Stomach (tissue), 9 donors: ENCODE results near the gene SCP2D1. TPM values are rescaled to one million over a fixed set of nuclear protein-coding genes. Genes with fewer than 3 reads are reported as not detected.

Source experiments
- DNase-seq, 2 donors: peaks; one replicate each; pipeline versions ENCODE4 v3.0.0 to v3.0.0-alpha.2; 2013 to 2019
- H3K27ac ChIP-seq, 5 donors: fragments of 200-600 bp in 4 of 5; sonication (generic) in 4 of 5; one replicate each; pipeline ENCODE4 v1.5.1; 2013 to 2019; ENCODE audit warnings: mild to moderate bottlenecking in 1 of 5, moderate library complexity in 1 of 5
- H3K27me3 ChIP-seq, 3 donors: fragments of 200-600 bp; sonication (generic); one replicate each; pipeline ENCODE4 v1.5.1; 2017 to 2019; ENCODE audit warnings: mixed run types in 1 of 3
- H3K36me3 ChIP-seq, 4 donors: fragments of 200-600 bp; sonication (generic); 1 replicate in 3 of 4; 2 replicates in 1 of 4; pipeline ENCODE4 v1.5.1; 2016 to 2019
- H3K4me1 ChIP-seq, 4 donors: fragments of 200-600 bp; sonication (generic); one replicate each; pipeline ENCODE4 v1.5.1; 2016 to 2019
- H3K4me3 ChIP-seq, 4 donors: fragments of 200-600 bp; sonication (generic) in 3 of 4; one replicate each; pipeline ENCODE4 v1.5.1; 2016 to 2019; ENCODE audit warnings: mild to moderate bottlenecking in 1 of 4
- H3K9me3 ChIP-seq, 4 donors: fragments of 200-600 bp; sonication (generic); one replicate each; pipeline ENCODE4 v1.5.1; 2016 to 2019
- CTCF ChIP-seq, 7 experiments: fragments of 450-650 bp in 4 of 7; fragments of 200-600 bp in 3 of 7; sonication (generic) in 3 of 7; IDR thresholded peaks; one replicate each; pipeline ENCODE4 v1.5.1; 2016 to 2019; ENCODE audit warnings: antibody characterized with exemption in 7 of 7, control low read depth in 2 of 7, mild to moderate bottlenecking in 1 of 7
- EP300 ChIP-seq: sonication (generic); formaldehyde crosslinking; IDR thresholded peaks from one replicate; pipeline ENCODE4 v1.6.1; 2017; ENCODE audit warnings: antibody characterized with exemption
- POLR2A ChIP-seq, 4 donors: fragments of 450-650 bp; IDR thresholded peaks; one replicate each; pipeline ENCODE4 v1.6.1; 2016; ENCODE audit warnings: antibody characterized with exemption in 4 of 4, control low read depth in 2 of 4, mild to moderate bottlenecking in 1 of 4, moderate library complexity in 1 of 4
- POLR2AphosphoS5 ChIP-seq, 3 donors: sonication (generic); formaldehyde crosslinking; IDR thresholded peaks; one replicate each; pipeline ENCODE4 v1.6.1; 2016; ENCODE audit warnings: antibody characterized with exemption in 3 of 3
- WGBS, 5 donors: extraction: QIAGEN DNeasy Blood & Tissue Kit in 3 of 5; methylation state at CpG; one replicate each; pipeline versions ENCODE4 v1.1.5 to v1.1.7; 2013 to 2018; 5-methylcytosine and 5-hydroxymethylcytosine counted together
- intact Hi-C: fragments of 100-400 bp; cut with DNase I; formaldehyde crosslinking; loops from one replicate; pipeline ENCODE4 v1.15.1; 2023; ENCODE audit warnings: low total_unique reads
- polyA plus RNA-seq, 3 donors: library from polyadenylated mRNA; stranded (reverse); fragments of 200-250 nt; gene quantifications; one replicate each; pipeline ENCODE4 v1.2.3, GENCODE V29; 2013
- total RNA-seq, 5 donors: library from RNA; depleted of rRNA; stranded (reverse); fragments of >200 nt; gene quantifications; one replicate each; pipeline versions ENCODE4 v1.1.0 to v1.2.3, GENCODE V29; 2014 to 2016
- donor health status: healthy with polysubstance abuse.
- donor health status: Bipolar disorder and iron deficiency.
- donor health status: healthy.

SCP2D1 gene
- total and polyA plus RNA-seq, 8 donors = not detected

GRCh38 chr20:18822832-18823231 is 9.2 kb downstream of the SCP2D1 start:
- DNase-seq = peak in 1 of 2 donors; percentile 66
- no peak for TF ChIP-seq POLR2A (IDR thresholded peaks at IDR 0.05)
- no peak for TF ChIP-seq EP300
- no peak for TF ChIP-seq POLR2AphosphoS5 (IDR thresholded peaks at IDR 0.05)
- TF ChIP-seq CTCF (IDR thresholded peaks at IDR 0.05) = no peak
- Histone ChIP-seq H3K27ac (peak overlapping the region in 3 of 5 donors; percentile 41 to 50 (median 48)), H3K4me3 (no peak overlapping the region), H3K4me1 (no peaks in the 10 kb centered on the region), H3K36me3 (no peaks in the 10 kb centered on the region), H3K27me3 (no peaks in the 10 kb centered on the region), H3K9me3 (peaks cover 0 to 6% (median 2%) of the 10 kb centered on the region in 4 donors)
- WGBS, 5 donors = 56 to 82% (median 74%) methylated on average over 2 of the region's 2 CpGs
- intact Hi-C loops = no loop called here

- TF ChIP-seq POLR2AphosphoS5 (IDR thresholded peaks at IDR 0.05) (peak in 1 of 3 donors; percentile 28), EP300 (no peak)
- Histone ChIP-seq H3K4me3 (no peak overlapping the region), H3K27me3 (no peaks in the 10 kb centered on the region), H3K4me1 (peaks cover 10 to 20% (median 13%) of the 10 kb centered on the region in 4 donors), H3K36me3 (no peaks in the 10 kb centered on the region), H3K9me3 (no peaks in the 10 kb centered on the region), H3K27ac (peak overlapping the region in 3 of 5 donors; percentile 4 to 61 (median 16))
- intact Hi-C loops = no loop called here
- DNase-seq = peak in 1 of 2 donors; percentile 36
- 54 to 64% (median 61%) methylated on average over 5 of the region's 5 CpGs for WGBS, 5 donors
Observed at GRCh38 chr20:18831830-18832499, 18.4 kb downstream of the SCP2D1 start.

GRCh38 chr20:18832546-18833200 is 19.1 kb downstream of the SCP2D1 start:
- Histone ChIP-seq H3K27ac (peak overlapping the region in 3 of 5 donors; percentile 4 to 61 (median 16)), H3K4me3 (no peak overlapping the region), H3K27me3 (no peaks in the 10 kb centered on the region), H3K9me3 (no peaks in the 10 kb centered on the region), H3K4me1 (peaks cover 16 to 27% (median 19%) of the 10 kb centered on the region in 4 donors), H3K36me3 (no peaks in the 10 kb centered on the region)
- intact Hi-C loops = no loop called here
- TF ChIP-seq POLR2AphosphoS5 (IDR thresholded peaks at IDR 0.05) (no peak), CTCF (IDR thresholded peaks at IDR 0.05) (no peak), EP300 (no peak), POLR2A (IDR thresholded peaks at IDR 0.05) (no peak)
- 42 to 56% (median 55%) methylated on average over 4 of the region's 4 CpGs for WGBS, 5 donors
- no peak for DNase-seq

GRCh38 chr20:18835466-18836256 is 22.1 kb downstream of the SCP2D1 start:
- Histone ChIP-seq H3K27ac (no peak overlapping the region), H3K36me3 (no peaks in the 10 kb centered on the region), H3K4me3 (no peak overlapping the region), H3K4me1 (peaks cover 5 to 16% (median 13%) of the 10 kb centered on the region in 4 donors), H3K9me3 (peaks cover 0 to 7% (median 0%) of the 10 kb centered on the region in 4 donors), H3K27me3 (no peaks in the 10 kb centered on the region)
- DNase-seq = no peak
- intact Hi-C loops = no loop called here
- TF ChIP-seq POLR2A (IDR thresholded peaks at IDR 0.05) = no peak
- TF ChIP-seq POLR2AphosphoS5 (IDR thresholded peaks at IDR 0.05) = no peak
- TF ChIP-seq EP300 = no peak
- TF ChIP-seq CTCF (IDR thresholded peaks at IDR 0.05) = no peak
- 88 to 99% (median 93%) methylated on average over 3 of the region's 3 CpGs for WGBS, 5 donors
